GM21528 (cell line): ENCODE results near the gene PDGFB.

Source experiments
- ATAC-seq: cut with Tn5 transposase; IDR thresholded peaks from one replicate; pipeline ENCODE4 v1.9.1; 2021; ENCODE audit warnings: mild to moderate bottlenecking, moderate library complexity; ENCODE audit not compliant: unreplicated experiment, low FRiP score

PDGFB gene

DNA sequence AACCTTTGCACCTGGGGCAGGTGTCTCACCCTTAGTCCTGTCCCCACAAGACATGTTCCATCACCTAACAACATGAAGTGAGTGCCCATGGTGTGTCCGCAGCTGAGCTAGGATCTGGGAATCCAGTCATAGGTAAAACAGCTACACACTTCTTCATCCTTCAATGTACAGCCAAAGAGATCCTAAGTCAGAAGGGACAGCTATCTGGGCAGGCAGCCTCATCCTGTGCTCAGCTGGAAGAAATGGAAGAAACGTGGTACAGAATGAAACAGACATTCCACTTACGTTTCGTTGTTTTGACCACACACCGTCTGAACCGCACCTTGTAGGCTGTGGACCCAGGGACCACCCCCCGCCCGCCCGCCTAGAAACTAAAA is 30.8 kb downstream of the PDGFB start:
- no peak for ATAC-seq

DNA sequence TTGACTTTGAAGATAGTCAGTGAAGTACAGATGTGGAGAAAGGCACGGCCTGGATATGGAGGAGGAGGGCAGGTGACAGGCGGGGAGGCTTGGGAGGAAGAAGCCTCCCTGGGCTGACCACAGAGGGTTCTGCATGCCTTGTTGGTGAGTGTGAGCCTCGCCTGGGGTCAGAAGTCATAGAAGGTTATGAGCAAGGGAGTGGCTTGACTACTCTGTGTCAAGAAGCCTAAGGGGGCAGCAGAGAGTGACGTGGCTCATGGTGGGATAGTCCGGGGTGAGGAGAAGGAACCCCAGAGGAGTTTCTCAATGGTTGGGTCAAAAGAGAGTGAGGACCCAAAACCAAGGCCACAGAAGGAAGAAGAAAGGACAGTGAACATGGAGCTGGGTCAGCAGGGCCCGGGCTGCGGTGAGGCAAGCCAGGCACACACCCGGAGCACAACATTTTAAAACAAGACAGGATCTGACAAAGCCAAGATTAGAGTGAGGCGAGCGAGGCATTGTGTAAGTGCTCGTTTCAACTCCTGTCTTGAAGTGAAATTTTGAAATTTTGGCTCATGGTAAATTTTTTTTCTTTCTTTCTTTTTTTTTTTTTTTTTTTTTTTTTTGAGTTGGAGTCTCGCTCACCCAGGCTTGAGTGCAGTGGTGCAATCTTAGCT is 31.9 kb downstream of the PDGFB start:
- no peak for ATAC-seq

DNA sequence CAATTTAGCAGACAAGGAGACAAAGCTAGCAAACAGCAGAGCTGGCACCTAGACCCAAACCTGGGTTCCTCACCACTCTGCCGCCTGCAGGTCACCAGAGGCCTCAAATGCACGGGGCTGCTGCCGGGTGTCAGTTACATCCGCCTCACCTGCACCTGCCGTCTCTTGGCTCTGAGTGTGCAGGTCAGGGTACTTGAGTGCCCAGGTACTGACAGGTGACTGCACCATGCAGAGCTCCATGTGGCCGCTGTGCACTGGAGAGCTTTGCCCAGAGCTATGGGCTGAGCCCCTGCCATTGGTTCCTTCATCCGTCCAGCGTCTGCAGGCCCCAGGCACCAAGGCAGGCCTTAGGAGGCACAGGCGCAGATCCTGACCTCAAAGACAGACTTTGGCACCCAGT is 35.0 kb downstream of the PDGFB start:
- ATAC-seq: no peak

DNA sequence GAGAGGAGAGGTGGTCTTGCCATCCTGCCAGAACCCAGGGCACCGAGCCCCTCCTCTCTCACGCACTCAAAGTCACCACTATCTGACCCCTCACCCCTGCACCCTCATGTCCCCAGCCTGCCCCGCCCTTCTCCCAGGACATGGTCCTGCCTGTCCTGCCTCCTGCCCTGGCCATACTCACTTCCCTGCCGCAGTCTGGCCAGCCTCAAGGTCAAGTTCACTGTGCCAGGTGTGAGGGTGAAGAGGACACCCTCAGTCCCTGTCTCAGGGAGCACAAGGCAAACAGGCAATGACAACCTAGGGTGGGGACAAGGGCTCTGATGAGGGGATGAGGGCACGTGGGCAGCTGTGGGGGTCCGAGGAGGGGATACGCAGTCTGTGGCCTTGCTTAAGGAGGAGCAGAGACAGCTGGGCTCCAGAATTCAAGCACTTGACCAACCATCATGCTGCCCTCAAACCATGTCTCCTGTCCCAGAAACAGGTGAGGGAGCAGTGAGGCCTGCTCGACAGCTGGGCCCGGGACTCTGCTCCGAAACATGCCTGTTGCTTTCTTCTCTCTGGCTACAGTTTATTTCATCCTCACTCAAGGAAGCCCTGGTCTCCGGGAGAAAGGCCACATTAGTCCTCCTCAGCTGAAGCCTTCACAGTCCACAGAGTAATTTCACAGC is 36.6 kb downstream of the PDGFB start:
- no peak for ATAC-seq

DNA sequence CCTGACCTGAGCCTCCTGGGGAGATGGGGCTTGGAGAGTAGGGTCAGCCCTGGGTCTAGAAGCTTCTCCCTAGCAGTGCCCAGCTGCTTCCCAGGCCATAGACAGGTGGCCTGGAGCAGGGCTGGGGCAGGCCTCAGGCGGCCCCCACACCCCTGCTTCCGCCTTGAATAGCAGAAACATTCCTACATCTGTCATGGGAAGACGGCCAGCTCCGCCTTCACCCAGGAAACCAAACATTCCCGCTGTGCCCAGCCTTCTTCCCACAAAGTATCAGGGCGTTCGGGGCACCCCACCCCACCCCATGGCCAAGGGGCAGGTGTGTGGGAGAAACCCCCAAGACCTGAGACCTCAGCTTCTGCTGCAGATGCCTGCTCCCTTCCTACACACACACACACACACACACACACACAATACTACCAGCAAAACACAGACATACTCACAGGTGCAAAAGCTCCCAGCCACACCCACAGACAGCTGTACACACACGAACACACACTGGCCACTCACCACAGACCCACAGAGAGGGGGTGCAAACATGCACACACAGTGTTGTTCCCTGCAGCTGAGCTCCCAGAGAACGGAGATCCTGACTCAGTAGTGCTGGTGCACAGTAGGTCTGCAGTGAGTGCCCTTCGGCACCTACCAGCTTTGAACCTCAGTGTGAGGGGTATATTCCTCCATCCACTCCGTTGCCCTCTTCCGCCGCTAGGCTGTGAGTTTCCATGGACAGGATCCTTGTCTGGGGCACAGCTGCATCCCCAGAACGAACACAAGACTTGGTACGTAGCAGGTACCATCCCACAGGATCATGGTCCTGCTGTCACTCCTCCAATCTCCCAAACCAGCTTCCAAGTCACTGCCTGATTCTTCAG is 37.4 kb downstream of the PDGFB start:
- ATAC-seq: no peak

DNA sequence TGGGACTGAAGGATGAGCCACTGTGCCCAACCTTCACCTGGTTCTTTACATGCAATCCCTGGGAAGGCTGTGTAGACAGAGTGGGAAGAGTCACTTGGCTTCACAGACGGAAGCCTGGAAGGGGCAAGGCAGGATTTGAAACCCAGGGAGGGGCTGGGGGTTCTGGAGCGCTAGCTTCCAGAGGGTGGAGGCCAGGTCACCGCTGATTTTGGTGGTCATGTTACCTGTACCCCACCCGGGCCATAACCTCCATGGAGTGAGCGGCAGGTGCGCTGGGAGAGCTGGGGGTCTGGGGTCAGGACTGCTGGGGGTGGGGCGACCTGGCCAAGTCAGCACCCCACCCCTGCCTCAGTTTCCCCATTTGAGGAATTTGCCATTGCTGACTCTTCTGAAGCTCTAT is 38.3 kb downstream of the PDGFB start:
- ATAC-seq: no peak

DNA sequence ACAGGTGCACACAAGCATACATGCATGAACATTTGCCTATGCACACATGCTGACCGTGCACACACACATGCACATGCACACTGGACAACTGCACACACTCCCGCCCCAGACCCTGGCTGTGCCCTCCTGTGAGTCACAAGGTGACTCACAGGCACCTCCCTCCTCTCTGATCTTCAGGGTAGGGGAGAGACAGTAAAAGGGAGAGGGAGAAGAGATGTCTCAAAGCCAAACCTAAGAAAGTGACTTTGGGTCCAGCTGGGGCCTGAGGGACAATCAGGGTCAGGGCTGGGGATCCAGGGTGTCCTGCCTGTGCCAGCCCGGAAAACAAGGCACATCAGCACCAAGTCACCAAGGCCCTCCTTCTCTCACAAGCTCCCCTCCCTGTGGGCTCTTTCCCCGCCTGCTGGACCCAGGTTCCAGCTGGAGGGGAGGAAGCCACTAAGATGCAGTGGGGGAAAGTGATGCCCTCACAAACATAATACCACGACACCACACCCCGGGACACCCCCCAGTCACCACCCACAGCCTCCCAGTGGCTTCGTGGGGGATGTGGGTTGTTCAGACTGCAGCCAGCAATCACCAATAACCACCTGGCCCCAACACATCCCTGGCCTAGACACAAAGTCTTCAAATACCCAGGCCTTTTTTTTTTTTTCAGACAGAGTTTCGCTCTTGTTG is 39.3 kb downstream of the PDGFB start:
- ATAC-seq: no peak

DNA sequence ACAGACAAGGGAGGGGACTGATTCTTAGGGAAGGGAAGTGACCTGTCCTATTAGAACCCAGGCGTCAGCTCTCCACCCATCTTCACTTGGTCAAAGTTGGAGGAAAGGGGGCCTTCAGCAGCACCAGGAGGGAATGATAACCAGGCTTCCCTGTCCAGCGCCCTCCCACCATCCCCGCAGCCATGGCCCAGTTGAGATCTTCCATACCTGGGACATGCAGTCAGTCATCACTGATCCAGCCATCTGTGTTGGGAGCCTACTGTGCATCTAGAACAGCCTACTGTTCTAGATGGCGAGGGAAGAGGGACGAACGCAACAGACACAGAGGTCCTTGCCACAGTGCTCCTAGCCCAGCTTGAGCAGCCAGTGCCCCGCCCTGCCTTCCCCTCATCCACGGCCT is 40.6 kb downstream of the PDGFB start:
- ATAC-seq: no peak

DNA sequence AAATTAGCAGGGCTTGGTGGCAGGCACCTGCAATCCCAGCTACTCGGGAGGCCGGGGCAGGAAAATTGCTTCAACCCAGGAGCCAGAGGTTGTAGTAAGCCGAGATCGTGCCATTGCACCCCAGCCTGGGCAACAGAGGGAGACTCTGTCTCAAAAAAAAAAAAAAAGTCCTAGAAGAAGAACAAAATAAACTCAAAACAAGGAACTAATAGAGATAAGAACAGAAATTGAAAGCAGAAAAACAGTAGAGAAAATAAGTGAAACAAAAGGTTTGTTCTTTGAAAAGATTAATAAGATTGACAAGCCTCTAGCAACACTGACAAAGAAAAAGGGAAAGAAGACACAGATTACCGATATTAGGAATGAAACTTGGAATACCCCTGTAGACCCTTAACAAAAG is 47.2 kb downstream of the PDGFB start:
- no peak for ATAC-seq

DNA sequence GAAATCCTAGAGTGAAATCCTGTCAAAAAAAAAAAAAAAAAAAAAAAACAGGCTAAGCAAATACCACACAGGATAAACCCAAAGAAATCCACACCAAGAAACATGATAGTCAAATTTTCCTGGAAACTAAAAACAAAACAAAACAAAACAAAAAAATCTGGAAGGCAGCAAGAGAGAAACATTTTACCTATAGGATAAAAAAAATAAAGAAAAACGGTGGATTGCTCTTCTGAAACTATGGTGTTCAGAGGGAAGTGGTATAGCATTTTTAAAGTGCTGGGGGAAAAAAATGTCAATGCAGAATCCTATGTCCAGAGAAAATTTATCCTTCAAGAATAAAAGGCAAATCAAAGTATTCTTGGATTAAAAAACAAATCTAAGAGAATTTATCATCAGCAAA is 50.7 kb downstream of the PDGFB start:
- ATAC-seq: no peak

DNA sequence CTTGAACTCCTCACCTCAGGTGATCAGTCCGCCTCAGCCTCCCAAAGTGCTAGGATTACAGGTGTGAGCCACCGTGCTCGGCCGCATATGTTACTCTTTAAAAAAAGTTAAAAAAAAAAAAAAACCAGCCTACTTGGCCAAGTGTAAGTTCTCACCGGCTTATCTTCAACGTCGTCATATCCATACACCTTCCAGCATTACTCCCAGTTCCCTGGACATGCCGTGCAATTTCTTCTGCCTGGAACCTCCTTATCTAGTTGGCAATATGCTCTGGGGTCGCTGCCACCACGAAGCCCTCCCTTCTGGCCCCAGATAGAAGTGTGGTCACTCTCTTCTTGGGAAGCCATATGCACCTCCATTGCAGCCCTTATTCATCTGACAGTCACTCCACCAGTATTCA is 56.0 kb downstream of the PDGFB start:
- no peak for ATAC-seq

DNA sequence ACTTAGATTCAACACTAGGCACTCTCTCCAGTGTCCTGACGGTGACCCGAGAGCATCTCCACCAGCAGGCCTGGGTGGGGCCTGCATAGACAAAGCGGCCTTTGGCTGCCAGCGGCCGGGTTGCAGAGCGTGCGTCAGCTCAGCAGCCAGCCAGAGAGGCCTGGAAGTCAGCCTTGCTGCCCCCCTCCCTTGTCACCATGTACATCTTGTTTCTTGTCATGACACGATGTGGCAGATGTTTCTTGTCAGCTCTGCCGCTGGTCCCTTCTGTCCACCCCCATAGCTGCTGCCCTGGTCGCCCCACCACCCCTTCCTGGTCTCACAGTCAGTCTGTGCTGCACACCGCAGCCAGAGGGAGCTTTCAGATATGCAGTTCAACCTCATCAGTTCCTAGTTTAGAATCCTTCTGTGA is 59.2 kb downstream of the PDGFB start:
- ATAC-seq: no peak

DNA sequence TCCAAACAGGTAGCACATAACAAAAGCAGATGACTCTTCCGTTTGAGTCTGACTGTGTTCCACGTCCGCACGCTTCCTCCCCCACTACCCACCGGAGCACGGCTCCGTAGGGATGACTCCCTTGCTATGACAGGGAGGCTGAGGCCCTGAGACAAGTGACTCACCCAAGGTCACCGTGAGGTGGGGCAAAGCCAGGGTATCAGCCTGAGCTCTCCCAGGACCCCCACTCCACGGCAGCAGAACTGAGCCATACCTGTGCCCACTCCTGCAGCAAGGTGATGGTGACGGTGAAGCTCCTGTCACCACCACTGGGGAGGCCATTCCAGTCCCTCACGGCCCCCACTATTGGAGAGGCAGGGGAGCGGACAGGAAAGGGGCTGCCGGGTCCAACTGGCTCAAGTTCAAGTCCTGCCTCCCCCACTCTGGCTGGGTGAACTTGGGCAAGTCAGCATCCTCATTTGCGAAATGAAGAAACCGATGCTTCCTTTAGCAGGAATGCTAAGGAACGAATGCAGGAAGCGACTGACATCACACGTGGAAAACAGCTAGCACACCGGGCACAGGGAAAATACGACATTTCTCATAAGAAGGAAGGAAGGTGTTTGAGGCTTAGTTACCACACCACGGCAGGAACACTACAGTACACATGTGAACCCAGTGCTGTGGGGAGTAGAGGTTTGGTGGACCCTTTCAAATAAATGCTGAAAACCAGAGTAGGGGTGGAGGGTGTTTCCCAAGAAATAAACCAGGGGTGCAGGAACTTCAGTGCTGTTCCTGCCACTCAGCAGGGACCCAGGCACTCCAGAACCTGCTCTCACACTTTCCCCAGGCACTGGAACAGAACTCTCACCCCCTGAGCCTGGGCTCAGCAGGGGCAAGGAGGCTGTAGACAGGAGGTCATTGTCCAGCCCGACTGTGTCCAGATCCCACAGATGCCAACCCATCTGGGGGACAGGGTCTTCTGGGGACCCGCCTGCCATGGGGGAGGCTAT is 59.9 kb downstream of the PDGFB start:
- ATAC-seq: no peak

DNA sequence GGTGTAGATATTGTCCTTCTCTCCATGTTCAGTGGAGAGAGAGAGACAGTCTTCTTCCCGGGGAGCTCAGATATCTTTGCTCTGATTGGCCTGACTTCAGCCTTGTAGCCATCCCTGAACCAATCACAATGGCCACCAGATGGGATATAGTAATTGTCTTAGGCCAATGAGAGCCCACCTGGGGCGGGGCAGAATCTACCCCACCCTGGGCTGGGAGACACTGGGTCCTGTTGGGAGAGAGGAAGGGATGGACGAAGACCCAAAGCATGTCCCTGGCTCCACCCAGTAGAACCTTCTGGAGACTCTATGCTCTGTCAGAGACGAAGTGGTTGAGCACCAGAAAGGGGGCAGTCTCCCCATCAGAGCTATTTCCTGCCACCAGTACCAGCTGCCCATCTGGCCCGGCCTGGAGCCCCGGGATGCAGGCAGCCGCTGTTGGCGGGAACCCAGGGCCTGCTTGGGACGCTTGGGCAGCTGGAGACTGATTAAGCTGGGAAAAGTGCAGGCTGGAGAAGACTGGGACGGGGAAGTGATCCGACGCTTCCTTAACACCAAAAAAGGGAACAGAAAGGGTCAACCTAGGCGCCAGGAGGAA is 60.7 kb downstream of the PDGFB start:
- ATAC-seq: no peak

DNA sequence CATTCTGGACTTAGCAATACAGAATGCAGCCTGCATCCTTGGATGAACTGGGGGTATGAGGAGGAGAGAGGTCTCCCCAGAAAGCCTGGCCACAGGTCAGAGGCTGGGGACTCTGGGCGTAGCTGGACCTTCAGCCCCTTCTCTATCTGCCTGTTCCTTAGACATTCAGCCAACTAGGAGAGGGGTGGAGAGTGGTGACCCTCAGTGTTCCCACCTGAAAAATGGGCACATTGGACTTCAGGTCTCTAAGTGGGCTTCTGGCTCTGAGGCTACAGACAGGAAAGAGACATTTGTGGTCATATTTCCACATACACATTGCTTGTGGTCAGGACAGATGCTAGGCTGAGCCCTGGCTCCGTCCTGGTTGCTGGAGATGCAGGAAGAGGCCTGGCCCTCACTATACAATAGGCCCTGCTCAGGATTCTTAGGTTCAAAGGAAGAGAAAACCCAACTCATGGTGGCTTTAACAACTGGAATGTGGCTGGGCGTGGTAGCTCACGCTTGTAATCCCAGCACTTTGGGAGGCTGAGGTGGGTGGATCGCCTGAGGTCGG is 62.2 kb downstream of the PDGFB start:
- ATAC-seq: no peak

DNA sequence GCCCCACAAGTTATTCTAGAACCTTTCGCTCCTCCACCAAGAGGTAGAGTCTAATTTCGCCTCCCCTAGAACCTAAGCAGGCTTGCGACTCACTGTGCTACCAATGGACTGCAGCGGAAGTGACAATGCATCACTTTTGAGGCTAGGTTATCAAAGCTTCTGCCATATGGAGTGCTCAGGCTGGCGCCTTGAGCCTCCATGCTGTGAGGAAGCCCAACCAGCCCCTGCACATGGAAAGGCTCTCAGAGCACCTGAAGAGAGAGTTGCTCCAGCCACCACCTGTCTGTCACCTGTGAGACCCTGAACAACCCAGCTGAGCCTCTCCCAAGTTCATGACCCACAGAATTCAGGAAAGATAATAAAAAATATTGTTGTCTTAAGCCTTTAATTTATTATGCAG is 63.0 kb downstream of the PDGFB start:
- no peak for ATAC-seq

DNA sequence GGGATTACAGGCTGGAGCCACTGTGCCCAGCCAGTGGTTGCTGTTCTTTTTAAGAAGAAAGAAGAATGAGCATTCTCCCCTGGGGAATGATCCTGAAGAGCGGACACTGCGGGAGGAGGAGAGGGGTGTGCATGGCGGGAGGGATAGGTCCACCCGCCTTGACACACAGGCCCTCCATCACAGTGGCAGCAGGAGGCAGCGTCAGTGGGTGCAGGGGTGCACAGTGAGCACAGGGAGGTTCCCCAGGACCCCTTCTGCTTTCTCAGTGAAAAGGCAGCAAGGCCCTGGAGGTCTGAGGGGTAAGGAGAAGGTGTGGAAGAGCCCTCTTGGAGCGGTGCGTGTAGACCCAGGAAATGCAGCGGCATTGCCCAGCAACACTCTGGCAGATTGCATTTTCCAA is 63.4 kb downstream of the PDGFB start:
- no peak for ATAC-seq

DNA sequence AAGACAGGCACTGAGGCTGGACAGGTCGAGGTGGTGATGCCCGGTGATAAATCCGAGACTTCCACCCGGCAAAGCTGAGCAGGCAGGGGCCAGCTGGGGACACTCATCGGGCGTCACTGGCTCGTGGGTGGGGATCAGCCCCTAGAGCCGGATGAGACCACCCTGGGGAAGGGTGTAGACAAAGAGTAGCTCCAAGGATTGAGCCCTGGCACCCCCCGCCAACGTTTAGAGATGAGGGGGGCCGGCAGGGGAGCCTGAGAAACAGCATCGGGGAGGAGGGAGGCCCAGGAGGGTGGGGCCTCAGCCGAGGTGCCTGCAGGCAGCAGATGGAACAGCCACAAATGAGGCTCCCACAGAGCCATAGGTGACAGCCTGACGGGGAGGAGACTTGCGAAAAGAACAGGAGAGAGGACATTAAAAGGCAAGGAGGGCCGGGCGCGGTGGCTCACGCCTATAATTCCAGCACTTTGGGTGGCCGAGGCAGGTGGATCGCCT is 64.9 kb downstream of the PDGFB start:
- ATAC-seq: no peak

DNA sequence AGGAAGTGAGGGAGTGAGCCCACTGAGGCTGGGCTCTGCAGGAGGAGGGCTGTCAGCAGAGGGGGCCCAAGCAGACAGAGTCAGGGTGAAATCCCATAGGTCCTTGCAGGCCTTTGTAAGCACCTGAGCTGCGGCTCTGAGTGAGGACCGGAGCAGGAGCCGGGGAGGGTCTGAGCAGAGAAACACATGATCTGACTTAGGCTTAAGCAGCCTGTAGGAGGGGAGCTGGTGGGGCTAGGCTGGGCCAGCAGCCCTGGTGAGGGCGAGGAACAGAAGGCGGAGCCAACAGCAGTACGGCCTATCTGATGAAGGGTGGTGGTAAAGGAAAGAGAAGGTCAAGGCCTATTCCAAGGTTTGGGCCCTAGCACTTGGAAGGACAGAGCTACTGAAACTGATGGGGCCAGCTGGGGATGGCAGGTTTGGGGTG is 65.4 kb downstream of the PDGFB start:
- ATAC-seq: no peak
